HepG2 (cell line): ENCODE results near the gene ADSS1. TPM values are rescaled to one million over a fixed set of nuclear protein-coding genes. Genes with fewer than 3 reads are reported as not detected.

ENCODE experiments used
- ARNTL ChIP-seq: sonication (generic); formaldehyde crosslinking; IDR thresholded peaks from 2 replicates; pipeline ENCODE4 v1.4.0; 2020; ENCODE audit warnings: mild to moderate bottlenecking, missing genetic modification reagents
- CREB3 ChIP-seq: sonication (generic); formaldehyde crosslinking; IDR thresholded peaks from 2 replicates; pipeline ENCODE4 v1.5.0; 2020; ENCODE audit warnings: missing genetic modification reagents
- HMGA1 ChIP-seq: sonication (generic); formaldehyde crosslinking; conservative IDR thresholded peaks from 2 replicates; pipeline ENCODE4 v1.4.0; 2020; ENCODE audit warnings: missing genetic modification reagents
- IRF9 ChIP-seq: sonication (generic); formaldehyde crosslinking; IDR thresholded peaks from 2 replicates; pipeline ENCODE4 v1.8.0; 2022; ENCODE audit warnings: missing genetic modification reagents, mild to moderate bottlenecking, borderline replicate concordance
- KAT7 ChIP-seq: IDR thresholded peaks from 2 replicates; pipeline ENCODE4 v1.6.1; 2018; ENCODE audit warnings: borderline replicate concordance, missing compliant biosample characterization
- KDM1A ChIP-seq: IDR thresholded peaks from 2 replicates; pipeline ENCODE4 v1.6.1; 2016; ENCODE audit warnings: missing compliant biosample characterization
- MED1 ChIP-seq: sonication (generic); formaldehyde crosslinking; IDR thresholded peaks from 2 replicates; pipeline ENCODE4 v1.4.0; 2020; ENCODE audit warnings: missing genetic modification reagents
- MLX ChIP-seq: IDR thresholded peaks from 2 replicates; pipeline ENCODE4 v1.6.1; 2016
- NFAT5 ChIP-seq: sonication (generic); formaldehyde crosslinking; IDR thresholded peaks from 2 replicates; pipeline ENCODE4 v1.4.0; 2020; ENCODE audit warnings: missing genetic modification reagents
- NRL ChIP-seq: sonication (generic); formaldehyde crosslinking; IDR thresholded peaks from 2 replicates; pipeline ENCODE4 v1.5.0; 2020; ENCODE audit warnings: missing genetic modification reagents, mild to moderate bottlenecking, moderate library complexity, borderline replicate concordance
- TMF1 ChIP-seq: sonication (generic); formaldehyde crosslinking; IDR thresholded peaks from 2 replicates; pipeline ENCODE4 v1.8.1; 2022; ENCODE audit warnings: low read depth, missing genetic modification reagents
- ZNF12 ChIP-seq: sonication (generic); formaldehyde crosslinking; IDR thresholded peaks from 2 replicates; pipeline ENCODE4 v1.5.0; 2020; ENCODE audit warnings: missing genetic modification reagents
- ZNF136 ChIP-seq: sonication (generic); formaldehyde crosslinking; IDR thresholded peaks from 2 replicates; pipeline ENCODE4 v1.8.1; 2022; ENCODE audit warnings: low read depth, mild to moderate bottlenecking, moderate library complexity, missing genetic modification reagents
- ZNF205 ChIP-seq: IDR thresholded peaks from 2 replicates; pipeline ENCODE4 v1.6.1; 2018; ENCODE audit warnings: missing biosample characterization, missing genetic modification reagents
- ZNF639 ChIP-seq: conservative IDR thresholded peaks from 2 replicates; pipeline ENCODE4 v1.6.1; 2018; ENCODE audit warnings: missing genetic modification reagents
- ZNF781 ChIP-seq: sonication (generic); formaldehyde crosslinking; IDR thresholded peaks from 2 replicates; pipeline ENCODE4 v1.5.1; 2020; ENCODE audit warnings: borderline replicate concordance, mild to moderate bottlenecking, missing genetic modification reagents; ENCODE audit errors: not compliant biosample characterization
- ZNF839 ChIP-seq: sonication (generic); formaldehyde crosslinking; IDR thresholded peaks from 2 replicates; pipeline ENCODE4 v1.4.0; 2020; ENCODE audit warnings: missing genetic modification reagents, mild to moderate bottlenecking, borderline replicate concordance
- polyA plus RNA-seq, 8 experiments: library from polyadenylated mRNA; depleted of rRNA in 3 of 8; stranded (reverse) in 7 of 8; unstranded in 1 of 8; fragments of >200 nt; fragmentation: Illumina TruSeq in 4 of 8; extraction: Trizol in 4 of 8; gene quantifications; 2 replicates each; pipeline versions ENCODE4 v1.2.1 to v1.2.3, GENCODE V29; 2011 to 2016; ENCODE audit warnings: low read depth in 4 of 8, missing spikeins in 1 of 8, mixed read lengths in 1 of 8; ENCODE audit not compliant: insufficient read depth in 1 of 8
- total RNA-seq, 5 experiments: library from RNA; depleted of rRNA; stranded (reverse); fragments of >200 nt; fragmentation: Illumina TruSeq; extraction: Trizol; gene quantifications; 2 replicates each; pipeline ENCODE4 v1.2.3, GENCODE V29; 2016; ENCODE audit warnings: low read depth in 1 of 5

Gene ADSS1
- total and polyA plus RNA-seq, 2 of the 13 experiments (the other 11 are each of a cell fraction or from before 2014, with no cell fraction given) = 1.0 to 36.7 TPM

- TF ChIP-seq IRF9 (CRISPR knock-in tag) = no peak
- no peak for TF ChIP-seq KAT7 (CRISPR knock-in tag)
- peak; percentile 54; the same call in 1 of the 2 replicates for TF ChIP-seq ARNTL
- TF ChIP-seq ZNF12 = no peak
- no peak for TF ChIP-seq HMGA1 (CRISPR knock-in tag)
- no peak for TF ChIP-seq CREB3
- TF ChIP-seq NFAT5 (CRISPR knock-in tag) = no peak
- TF ChIP-seq KDM1A (CRISPR knock-in tag) = no peak
- TF ChIP-seq ZNF136 (CRISPR knock-in tag) = no peak
- no peak for TF ChIP-seq MLX (CRISPR knock-in tag)
- no peak for TF ChIP-seq ZNF781 (CRISPR knock-in tag)
- TF ChIP-seq ZNF839 (CRISPR knock-in tag) = no peak
- peak; percentile 73 for TF ChIP-seq MED1 (CRISPR knock-in tag)
- no peak for TF ChIP-seq TMF1 (CRISPR knock-in tag)
- no peak for TF ChIP-seq ZNF639 (CRISPR knock-in tag)
- TF ChIP-seq NRL (CRISPR knock-in tag) = no peak
- TF ChIP-seq ZNF205 (CRISPR knock-in tag) = no peak
Observed at GRCh38 chr14:104726600-104727451, 2.8 kb downstream of the ADSS1 start (continued).
